ACHN (cell line): Measurements from ENCODE around the gene MAN1A2.
A peak's percentile ranks its signal among the peaks of the same experiment; 100 is the strongest.
"Not testable (repeated sequence)": the region's sequence is repeated elsewhere in the genome, so short reads cannot be mapped to it uniquely, and the experiment has no call there.

Experiments used
- DNase-seq: peaks from one replicate; pipeline ENCODE4 v3.0.0-alpha.2; 2015
- in situ Hi-C: cut with HindIII; loops from 2 replicates; pipeline ENCODE4 v1.10.0; 2017; ENCODE audit warnings: low sequenced_read_pairs, low pct_ligation_motif_present, low pct_unique_long_range_greater_than_20kb

The MAN1A2 gene

GRCh38 chr1:117453958-117454357, 86.7 kb downstream of the MAN1A2 start:
- in situ Hi-C loops, result no loop called here
- DNase-seq, result no peak

DNA sequence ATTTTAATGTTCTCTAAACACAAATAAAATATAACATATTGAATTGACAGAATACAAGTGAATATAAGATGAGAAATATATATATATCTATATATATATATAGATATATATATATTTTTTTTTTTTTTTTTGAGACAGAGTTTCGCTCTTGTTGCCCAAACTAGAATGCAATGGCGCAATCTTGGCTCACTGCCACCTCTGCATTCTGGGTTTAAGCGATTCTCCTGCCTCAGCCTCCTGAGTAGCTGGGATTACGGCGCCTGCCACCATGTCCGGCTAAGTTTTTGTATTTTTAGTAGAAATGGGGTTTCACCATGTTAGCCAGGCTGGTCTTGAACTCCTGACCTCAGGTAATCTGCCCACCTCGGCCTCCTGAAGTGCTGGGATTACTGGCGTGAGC, 91.2 kb downstream of the MAN1A2 start:
- DNase-seq, in situ Hi-C loops: not testable (repeated sequence)

GRCh38 chr1:117466761-117467160, 99.5 kb downstream of the MAN1A2 start:
- DNase-seq, result no peak
- in situ Hi-C loops, result no loop called here

DNA sequence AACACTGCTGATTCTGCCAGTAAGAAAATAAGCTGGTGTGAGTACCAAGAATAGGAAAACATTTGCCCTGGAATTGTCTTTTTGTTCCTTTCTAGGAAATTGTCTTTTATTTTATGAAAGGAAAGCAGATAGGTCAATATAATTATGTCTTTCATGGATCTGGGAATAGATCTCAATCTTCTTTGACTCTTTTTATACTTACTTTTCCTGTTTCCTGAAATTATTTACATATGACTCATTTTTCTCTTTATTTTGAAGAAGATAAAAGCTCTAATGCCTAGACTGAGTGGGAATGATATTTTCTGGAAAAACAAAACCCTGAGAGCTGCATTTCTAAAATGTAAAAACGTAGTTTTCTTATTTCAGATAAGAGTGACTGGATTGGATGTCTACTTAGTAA, 100.1 kb downstream of the MAN1A2 start:
- in situ Hi-C loops, result no loop called here
- no peak for DNase-seq

- no peak for DNase-seq
- in situ Hi-C loops, result no loop called here
Measured at GRCh38 chr1:117473063-117473462, 105.8 kb downstream of the MAN1A2 start.

DNA sequence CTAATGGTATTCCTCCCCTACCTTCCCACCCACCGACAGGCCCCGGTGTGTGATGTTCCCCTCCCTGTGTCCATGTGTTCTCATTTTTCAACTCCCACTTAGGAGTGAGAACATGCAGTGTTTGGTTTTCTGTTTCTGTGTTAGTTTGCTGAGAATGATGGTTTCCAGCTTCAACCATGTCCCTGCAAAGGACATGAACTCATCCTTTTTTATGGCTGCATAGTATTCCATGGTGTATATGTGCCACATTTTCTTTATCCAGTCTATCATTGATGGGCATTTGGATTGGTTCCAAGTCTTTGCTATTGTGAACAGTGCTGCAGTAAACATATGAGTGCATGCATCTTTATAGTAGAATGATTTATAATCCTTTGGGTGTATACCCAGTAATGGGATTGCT, 108.2 kb downstream of the MAN1A2 start:
- DNase-seq, in situ Hi-C loops: not testable (repeated sequence)

DNA sequence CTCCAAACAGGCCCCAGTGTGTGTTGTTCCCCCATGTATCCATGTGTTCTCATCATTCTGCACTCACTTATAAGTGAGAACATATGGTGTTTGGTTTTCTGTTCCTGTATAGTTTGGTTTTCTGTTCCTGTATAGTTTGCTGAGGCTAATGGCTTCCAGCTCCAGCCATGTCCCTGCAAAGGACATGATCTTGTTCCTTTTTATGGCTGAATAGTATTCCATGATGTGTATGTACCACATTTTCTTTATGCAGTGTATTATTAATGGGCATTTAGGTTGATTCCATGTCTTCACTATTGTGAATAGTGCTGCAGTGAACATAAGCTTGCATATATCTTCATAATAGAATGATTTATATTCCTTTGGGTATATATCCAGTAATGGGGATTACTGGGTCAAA, 111.8 kb downstream of the MAN1A2 start:
- no peak for DNase-seq
- in situ Hi-C loops, result no loop called here

- DNase-seq, result no peak
- in situ Hi-C loops, result no loop called here
Measured at GRCh38 chr1:117481410-117481809, 114.2 kb downstream of the MAN1A2 start.

DNA sequence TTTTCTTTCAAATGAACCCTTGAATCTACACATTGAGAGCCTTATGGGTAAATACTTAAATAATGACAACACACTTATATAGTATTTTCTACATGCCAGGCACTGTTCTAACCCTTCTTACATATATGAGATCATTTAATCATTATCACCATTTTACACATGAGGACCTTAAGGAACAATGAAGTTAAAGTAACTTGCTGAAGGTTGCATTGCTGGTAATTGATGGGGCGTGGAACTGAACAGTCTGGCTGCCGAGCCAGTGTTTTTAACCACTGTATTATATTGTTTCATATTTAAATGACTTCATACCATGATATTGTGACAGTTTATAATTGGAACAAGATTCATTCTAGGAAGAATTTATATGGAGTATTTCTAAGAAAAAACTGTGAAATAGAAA, 126.7 kb downstream of the MAN1A2 start:
- no peak for DNase-seq
- in situ Hi-C loops, result no loop called here

- DNase-seq, result no peak
- in situ Hi-C loops, result no loop called here
Measured at GRCh38 chr1:117495068-117495467, 127.8 kb downstream of the MAN1A2 start.

- in situ Hi-C loops, result no loop called here
- DNase-seq, result no peak
Measured at GRCh38 chr1:117499071-117499470, 131.8 kb downstream of the MAN1A2 start.

DNA sequence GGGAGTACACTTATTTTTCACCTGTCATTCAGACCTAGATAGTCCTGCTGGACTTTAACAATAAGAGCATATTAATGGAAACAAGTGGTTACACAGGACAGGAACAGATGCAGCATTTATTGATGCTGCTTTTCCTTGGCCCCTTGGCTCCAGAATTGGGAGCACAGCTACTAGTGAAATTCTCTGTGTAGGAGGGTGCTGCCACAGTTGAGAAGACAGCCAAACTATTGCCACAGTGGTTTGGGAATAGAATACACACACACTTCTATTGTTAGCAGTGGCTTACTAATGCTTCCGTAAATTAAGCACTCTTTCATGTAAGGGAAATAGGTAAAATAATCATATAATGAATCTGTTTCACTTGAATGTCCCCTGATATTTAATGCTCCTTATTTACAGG, 133.3 kb downstream of the MAN1A2 start:
- no peak for DNase-seq
- in situ Hi-C loops, result no loop called here

DNA sequence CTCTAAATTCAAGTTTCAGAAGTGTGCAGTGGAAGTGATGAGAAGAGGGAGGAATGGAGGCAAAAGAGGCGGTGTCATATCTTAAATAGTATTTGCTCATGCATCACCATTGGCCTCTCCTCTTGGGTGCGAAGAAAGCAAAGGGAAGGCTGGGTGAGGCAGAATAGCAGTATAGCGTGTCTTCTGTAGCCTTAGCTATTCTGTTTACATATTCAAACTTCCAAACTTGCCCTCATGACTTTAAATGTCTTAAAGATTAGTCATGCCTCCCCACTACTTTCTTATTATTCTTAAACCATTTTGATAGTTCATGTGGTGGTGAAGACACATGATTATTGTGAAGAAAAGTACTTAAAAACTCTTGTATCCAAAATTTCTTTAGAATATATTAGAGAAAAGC, 134.0 kb downstream of the MAN1A2 start:
- no peak for DNase-seq

DNA sequence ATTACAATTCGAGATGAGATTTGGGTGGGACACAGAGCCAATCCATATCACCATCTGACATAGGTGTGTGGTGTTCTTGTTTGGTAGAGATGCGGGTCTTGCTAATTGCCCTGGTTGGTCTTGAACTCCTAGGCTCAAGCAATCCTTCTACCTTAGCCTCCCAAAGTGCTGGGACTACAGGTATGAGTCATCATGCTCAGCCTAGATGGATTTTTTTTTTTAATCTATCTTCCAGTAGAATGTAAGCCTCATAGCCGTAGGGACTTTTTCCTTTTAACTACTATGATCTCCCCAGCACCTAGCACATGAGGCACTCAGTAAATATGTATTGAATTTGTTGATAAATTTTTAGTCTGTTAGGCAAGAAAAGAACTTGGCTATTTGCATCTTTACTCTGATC, 144.0 kb downstream of the MAN1A2 start:
- no peak for DNase-seq
- in situ Hi-C loops, result no loop called here

More for the DNA sequence above, 134.0 kb downstream of the MAN1A2 start:
- in situ Hi-C loops, result no loop called here

DNA sequence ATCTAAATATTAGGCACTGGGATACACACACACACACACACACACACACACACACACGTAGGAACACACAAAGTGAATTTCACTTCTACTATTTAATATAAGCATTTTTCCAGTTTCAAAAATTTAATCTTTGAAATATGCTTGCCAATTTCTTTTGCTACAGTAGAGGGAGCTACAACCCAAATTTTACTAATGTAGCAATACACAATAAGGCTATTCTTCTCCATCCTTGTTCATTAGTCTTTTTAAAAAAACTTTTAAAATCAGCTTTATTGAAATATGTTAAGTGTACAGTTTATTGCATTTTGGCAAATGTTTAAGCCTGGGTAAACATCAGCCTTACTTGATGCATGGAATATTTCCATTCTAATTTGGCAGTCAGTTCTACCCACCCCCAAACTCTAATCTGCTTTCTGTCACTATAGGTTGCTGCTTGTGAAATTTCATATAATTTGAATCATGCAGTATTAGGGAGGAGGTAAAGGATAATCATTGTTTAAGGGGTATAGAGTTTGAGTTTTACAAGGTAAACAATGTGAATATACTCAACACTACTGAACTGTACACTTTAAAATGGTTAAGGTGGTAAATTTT, 145.6 kb downstream of the MAN1A2 start:
- in situ Hi-C loops, result no loop called here
- DNase-seq, result peak; percentile 27

- DNase-seq, result no peak
- in situ Hi-C loops, result no loop called here
Measured at GRCh38 chr1:117523111-117523510, 155.9 kb downstream of the MAN1A2 start.

DNA sequence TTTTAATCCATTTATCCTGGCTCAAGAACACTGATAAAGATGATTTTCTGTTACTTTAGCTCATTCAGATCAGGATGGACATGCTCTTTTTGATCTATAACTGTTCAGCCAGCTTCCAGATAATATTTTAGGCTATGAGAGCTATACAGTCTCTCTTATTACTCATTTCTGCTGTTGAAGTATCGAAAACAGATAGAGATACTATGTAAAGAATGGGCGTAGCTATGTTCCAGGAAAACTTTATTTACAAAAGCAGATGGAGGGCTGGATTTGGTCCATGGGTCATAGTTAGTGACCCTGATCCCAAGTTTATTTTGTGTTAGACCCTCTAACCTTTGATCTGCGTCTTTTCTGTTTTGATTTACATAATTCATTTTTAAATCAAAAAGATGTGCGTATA, 159.8 kb downstream of the MAN1A2 start:
- in situ Hi-C loops, result no loop called here
- no peak for DNase-seq

DNA sequence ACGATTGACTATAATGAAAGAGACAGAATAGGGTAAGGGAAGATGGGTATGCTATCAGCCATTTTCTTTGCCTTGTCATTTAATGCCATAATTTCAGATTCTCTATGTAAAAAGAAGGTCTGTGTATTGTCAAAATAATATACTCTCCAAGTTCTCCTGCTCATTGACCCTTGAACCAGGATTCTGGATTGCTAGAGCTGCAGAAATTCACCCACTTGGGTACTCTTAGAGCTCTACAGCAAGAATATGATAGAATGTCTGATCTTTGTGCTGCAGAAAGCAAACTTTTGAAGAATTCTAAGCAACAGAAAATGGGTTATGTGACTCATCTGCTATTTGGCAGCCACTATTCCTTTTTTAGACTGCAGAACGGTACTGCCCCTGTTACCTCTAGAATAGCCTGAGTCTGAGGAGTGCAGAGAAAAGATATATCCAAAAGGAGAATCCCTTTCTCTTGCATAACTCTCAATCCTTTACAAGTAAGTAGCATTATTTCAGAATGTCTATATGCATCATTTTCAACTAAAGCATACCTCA, 160.4 kb downstream of the MAN1A2 start:
- in situ Hi-C loops, result no loop called here

DNA sequence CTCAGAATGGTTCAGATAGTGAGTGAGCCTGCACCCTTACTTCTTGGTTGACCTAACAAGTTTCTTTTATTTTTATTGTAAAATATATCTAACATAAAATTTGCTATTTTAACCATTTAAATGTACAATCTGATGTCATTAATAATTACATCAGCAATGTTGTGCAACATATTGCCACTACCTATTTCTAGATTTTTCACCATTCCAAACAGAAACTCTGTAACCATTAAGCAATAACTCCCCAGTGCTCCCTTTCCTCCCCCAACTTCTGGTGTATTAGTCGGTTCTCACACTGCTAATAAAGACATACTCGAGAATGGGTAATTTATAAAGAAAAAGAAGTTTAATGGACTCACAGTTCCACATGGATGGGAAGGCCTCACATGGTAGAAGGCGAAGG, 162.4 kb downstream of the MAN1A2 start:
- in situ Hi-C loops, result no loop called here
- no peak for DNase-seq

More for the DNA sequence above, 160.4 kb downstream of the MAN1A2 start:
- DNase-seq, result no peak

DNA sequence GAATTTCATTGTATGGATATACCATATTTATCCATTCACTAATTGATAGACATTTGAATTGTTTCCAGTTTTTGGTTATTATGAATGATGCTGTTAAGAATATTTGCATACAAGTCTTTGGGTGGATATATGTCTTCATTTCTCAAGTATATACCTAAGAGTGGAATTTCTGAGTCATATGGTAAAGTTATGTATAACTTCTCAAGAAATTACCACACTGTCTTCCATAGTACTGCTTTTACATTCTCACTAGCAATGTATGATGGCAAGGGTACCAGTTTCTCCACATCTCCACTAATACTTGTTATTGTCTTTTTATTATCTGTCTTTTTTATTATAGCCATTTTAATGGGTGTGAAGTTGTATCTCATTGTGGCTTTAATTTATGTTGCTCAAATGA, 164.0 kb downstream of the MAN1A2 start:
- in situ Hi-C loops, result no loop called here
- no peak for DNase-seq

GRCh38 chr1:117534995-117535467, 167.8 kb downstream of the MAN1A2 start:
- in situ Hi-C loops, result no loop called here
- peak; percentile 57 for DNase-seq
